ENCODE data around the gene NEK10. TPM values are rescaled to one million over a fixed set of nuclear protein-coding genes. Genes with fewer than 3 reads are reported as not detected.

The NEK10 gene
- total RNA-seq, 4 donors from 2014 or later: 4.0 to 6.0 (median 5.4) TPM

GRCh38 chr3:27138005-27138404 is 231.2 kb downstream of the NEK10 start:
- no peak overlapping the region for H3K4me3 ChIP-seq
- H3K9me3 ChIP-seq: no peaks in the 10 kb centered on the region
- H3K36me3 ChIP-seq: no peaks in the 10 kb centered on the region
- no peaks in the 10 kb centered on the region for H3K27me3 ChIP-seq
- TF ChIP-seq POLR2A (IDR thresholded peaks at IDR 0.05): no peak
- no peak for TF ChIP-seq CTCF (IDR thresholded peaks at IDR 0.05)
- H3K27ac ChIP-seq: no peak overlapping the region
- no peaks in the 10 kb centered on the region for H3K4me1 ChIP-seq
- no peak for DNase-seq

GRCh38 chr3:27134171-27134796 is 234.9 kb downstream of the NEK10 start:
- no peak overlapping the region for H3K27ac ChIP-seq
- TF ChIP-seq CTCF (IDR thresholded peaks at IDR 0.05) (peak; percentile 35 to 88 (median 78)), POLR2A (IDR thresholded peaks at IDR 0.05) (no peak)
- no peaks in the 10 kb centered on the region for H3K27me3 ChIP-seq
- no peaks in the 10 kb centered on the region for H3K9me3 ChIP-seq
- H3K4me1 ChIP-seq: no peaks in the 10 kb centered on the region
- H3K4me3 ChIP-seq: no peak overlapping the region
- DNase-seq: peak; percentile 28 to 86 (median 58)
- no peaks in the 10 kb centered on the region for H3K36me3 ChIP-seq

GRCh38 chr3:27133060-27133459 is 236.1 kb downstream of the NEK10 start:
- no peak overlapping the region for H3K4me3 ChIP-seq
- no peaks in the 10 kb centered on the region for H3K9me3 ChIP-seq
- H3K36me3 ChIP-seq: no peaks in the 10 kb centered on the region
- H3K27ac ChIP-seq: no peak overlapping the region
- H3K27me3 ChIP-seq: no peaks in the 10 kb centered on the region
- no peak for DNase-seq
- H3K4me1 ChIP-seq: no peaks in the 10 kb centered on the region
- no peak for TF ChIP-seq POLR2A (IDR thresholded peaks at IDR 0.05)
- no peak for TF ChIP-seq CTCF (IDR thresholded peaks at IDR 0.05)

- TF ChIP-seq POLR2A (IDR thresholded peaks at IDR 0.05) (no peak), CTCF (IDR thresholded peaks at IDR 0.05) (no peak)
- H3K4me3 ChIP-seq: no peak overlapping the region
- no peaks in the 10 kb centered on the region for H3K36me3 ChIP-seq
- no peak for DNase-seq
- H3K27me3 ChIP-seq: no peaks in the 10 kb centered on the region
- H3K27ac ChIP-seq: no peak overlapping the region
- no peaks in the 10 kb centered on the region for H3K9me3 ChIP-seq
- no peaks in the 10 kb centered on the region for H3K4me1 ChIP-seq
These were observed 238.4 kb downstream of the NEK10 start for GRCh38 chr3:27130796-27131195.

GRCh38 chr3:27127879-27128278 is 241.3 kb downstream of the NEK10 start:
- Histone ChIP-seq H3K36me3 (no peaks in the 10 kb centered on the region), H3K4me3 (no peak overlapping the region), H3K27me3 (no peaks in the 10 kb centered on the region), H3K27ac (no peak overlapping the region), H3K4me1 (no peaks in the 10 kb centered on the region), H3K9me3 (no peaks in the 10 kb centered on the region)
- DNase-seq: no peak
- no peak for TF ChIP-seq CTCF (IDR thresholded peaks at IDR 0.05)
- no peak for TF ChIP-seq POLR2A (IDR thresholded peaks at IDR 0.05)

GRCh38 chr3:27127195-27127594 is 242.0 kb downstream of the NEK10 start:
- Histone ChIP-seq H3K4me3 (no peak overlapping the region), H3K27me3 (no peaks in the 10 kb centered on the region)

More at GRCh38 chr3:27127195-27127594, 242.0 kb downstream of the NEK10 start:
- DNase-seq: no peak
- no peaks in the 10 kb centered on the region for H3K36me3 ChIP-seq
- no peaks in the 10 kb centered on the region for H3K4me1 ChIP-seq
- no peak for TF ChIP-seq CTCF (IDR thresholded peaks at IDR 0.05)
- TF ChIP-seq POLR2A (IDR thresholded peaks at IDR 0.05): no peak
- H3K9me3 ChIP-seq: no peaks in the 10 kb centered on the region
- H3K27ac ChIP-seq: no peak overlapping the region
